ENCODE results near the gene CPSF6. TPM values are rescaled to one million over a fixed set of nuclear protein-coding genes. Genes with fewer than 3 reads are reported as not detected.

CPSF6 gene
- total and polyA plus RNA-seq, 2 of the 8 experiments (the other 6 are each of a cell fraction or from before 2014, with no cell fraction given): 92.7 to 167 TPM

DNA sequence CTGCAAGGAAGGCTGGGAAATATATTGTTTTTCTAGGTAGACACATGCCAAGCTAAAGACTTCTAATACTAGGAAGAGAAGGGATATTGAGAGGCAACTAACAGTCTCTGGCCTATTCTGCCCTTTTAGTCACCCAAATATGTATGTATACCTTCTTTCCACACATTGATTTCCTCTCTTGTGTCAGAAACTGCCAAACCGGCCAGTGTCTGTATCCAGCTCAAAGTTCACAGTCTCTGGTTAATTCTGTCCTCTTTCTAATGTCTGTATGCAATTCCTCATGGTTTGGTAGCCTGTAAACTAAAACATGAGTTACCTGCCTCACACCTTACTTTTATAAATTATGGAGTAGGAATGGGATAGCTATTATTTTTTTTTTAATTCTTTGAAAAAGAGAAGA is 25.2 kb upstream of the CPSF6 start:
- no peak for DNase-seq (ENCODE audit: low read depth in 1 of 2, low spot score in 2 of 2)
- H4K91ac ChIP-seq (replicated peaks; ENCODE audit: insufficient read length, low read length): no peak overlapping the region
- no peak overlapping the region for H3K4me2 ChIP-seq (ENCODE audit: insufficient read depth in 1 of 2, low read depth in 2 of 2, low read length in 2 of 2)
- H3K79me2 ChIP-seq (ENCODE audit: control insufficient read depth in 1 of 2, insufficient read depth in 2 of 2, low read length in 2 of 2): no peaks in the 10 kb centered on the region
- H4K8ac ChIP-seq (ENCODE audit: extremely low read depth, insufficient read depth, low read length): no peak overlapping the region
- POLR2A ChIA-PET (ENCODE audit: partially characterized antibody): interaction anchor here (0.6 kb wide), 2 partner anchors 17 to 63 kb away, joined by 3 read pairs; no protein-coding TSS in a partner anchor
- H2BK120ac ChIP-seq (replicated peaks; ENCODE audit: low read depth, low read length): no peak overlapping the region
- no peak overlapping the region for H3K27ac ChIP-seq (ENCODE audit: low read depth, low read length)
- H3K14ac ChIP-seq (ENCODE audit: insufficient read length): no peak overlapping the region
- no peak overlapping the region for H3K56ac ChIP-seq (replicated peaks; ENCODE audit: insufficient read length, low read depth, low read length)
- no peak overlapping the region for H2BK5ac ChIP-seq (ENCODE audit: low read depth, low read length)
- H2BK12ac ChIP-seq (ENCODE audit: low read depth, low read length): no peak overlapping the region
- no peak overlapping the region for H2BK20ac ChIP-seq (ENCODE audit: low read length)
- no peak overlapping the region for H3K18ac ChIP-seq (ENCODE audit: extremely low read depth, low read length)
- no peak for TF ChIP-seq CREB1 (IDR thresholded peaks at IDR 0.05)
- no peak overlapping the region for H2AFZ ChIP-seq (ENCODE audit: low read length)
- no peaks in the 10 kb centered on the region for H3K79me1 ChIP-seq (ENCODE audit: low read depth, low read length)
- no peaks in the 10 kb centered on the region for H3K9me3 ChIP-seq (ENCODE audit: insufficient read depth in 2 of 2, low read depth in 1 of 2, low read length in 1 of 2)
- FAIRE-seq: no peak
- no peak overlapping the region for H3K4ac ChIP-seq (replicated peaks; ENCODE audit: insufficient read length, low read depth, low read length)
- no peak overlapping the region for H3K23ac ChIP-seq (ENCODE audit: insufficient read length)
- 74% methylated on average over 1 of the region's 1 CpG; no CpG with 5 or more reads in 1 of the 2 experiments for WGBS, 2 experiments (ENCODE audit: extremely low coverage in 1 of 2, insufficient coverage in 1 of 2, insufficient read length in 1 of 2, insufficient replicate concordance in 2 of 2, low coverage in 1 of 2, low lambda C conversion rate in 2 of 2, missing lambda C conversion rate in 1 of 2)
- H4K20me1 ChIP-seq (replicated peaks in 1 of 2; ENCODE audit: control insufficient read depth in 1 of 2, insufficient read depth in 2 of 2, low read length in 2 of 2): no peaks in the 10 kb centered on the region
- H3K4me3 ChIP-seq (ENCODE audit: extremely low read depth in 1 of 4, insufficient read depth in 2 of 4, low read depth in 3 of 4, low read length in 4 of 4): no peak overlapping the region
- no peaks in the 10 kb centered on the region for H3K27me3 ChIP-seq (replicated peaks in 1 of 4; ENCODE audit: control insufficient read depth in 3 of 4, extremely low read depth in 1 of 4, insufficient read depth in 3 of 4, low read length in 3 of 4)
- H3K23me2 ChIP-seq (ENCODE audit: low read depth, low read length): no peaks in the 10 kb centered on the region
- no peak overlapping the region for H2BK15ac ChIP-seq (ENCODE audit: low read length)
- no peaks in the 10 kb centered on the region for H3K36me3 ChIP-seq (ENCODE audit: control insufficient read depth in 2 of 4, insufficient read depth in 4 of 4, low read length in 3 of 4)
- H2AK5ac ChIP-seq (ENCODE audit: low read depth, low read length): no peak overlapping the region
- no peak overlapping the region for H3K9ac ChIP-seq (replicated peaks in 1 of 4; ENCODE audit: extremely low read depth in 1 of 4, low read depth in 3 of 4, low read length in 3 of 4)
- no peaks in the 10 kb centered on the region for H3K4me1 ChIP-seq (replicated peaks in 1 of 4; ENCODE audit: control insufficient read depth in 3 of 4, insufficient read depth in 4 of 4, low read length in 3 of 4)
- CTCF ChIA-PET (ENCODE audit: partially characterized antibody): interaction anchor here (0.6 to 2.5 kb wide), 7 partner anchors 12 to 566 kb away, joined by 3 to 7 read pairs (median 4); no protein-coding TSS in a partner anchor
- no peak overlapping the region for H4K5ac ChIP-seq (ENCODE audit: insufficient read length, low read depth, low read length)
